GM19193 (cell line): ENCODE data around the gene ARHGAP32.

Source experiments
- POLR2A ChIP-seq: IDR thresholded peaks from 4 replicates; pipeline ENCODE4 v1.6.1; 2011; ENCODE audit not compliant: insufficient read depth, insufficient read length; ENCODE audit errors: extremely low read depth

ARHGAP32 gene

DNA sequence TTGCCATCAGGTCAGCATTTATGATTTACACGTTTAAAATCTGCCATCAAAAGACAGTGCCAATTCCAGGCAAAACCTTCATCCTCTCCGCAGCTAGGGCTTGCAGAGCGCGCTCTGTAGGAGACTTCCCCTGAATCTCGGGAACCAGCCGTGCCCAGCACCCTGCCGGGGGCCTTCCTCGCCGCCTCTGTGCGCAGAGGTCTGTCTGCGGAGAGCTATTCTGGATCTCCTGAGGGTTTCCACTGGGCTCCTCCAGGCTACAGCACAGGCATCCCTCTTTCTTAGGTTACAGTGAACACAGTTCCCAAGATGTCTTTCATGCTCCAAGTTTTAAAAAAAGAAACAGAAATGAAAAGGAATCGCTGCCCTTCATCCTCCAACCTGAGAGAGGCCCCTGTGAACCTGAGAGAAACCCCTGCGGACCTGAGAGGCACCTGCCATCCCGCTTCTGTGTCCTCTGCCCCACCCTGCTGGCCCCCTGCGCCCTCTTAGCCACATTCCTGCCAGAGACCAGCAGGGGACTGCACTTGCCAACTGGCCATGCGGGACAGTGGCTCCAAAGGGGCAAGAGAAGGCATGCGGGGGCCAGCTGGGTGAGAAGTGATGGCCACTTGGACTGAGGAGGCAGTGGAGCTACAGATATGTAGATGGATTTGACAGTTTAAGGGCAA, 265.6 kb downstream of the ARHGAP32 start:
- TF ChIP-seq POLR2A = no peak

GRCh38 chr11:128926000-128926399, 266.1 kb downstream of the ARHGAP32 start:
- no peak for TF ChIP-seq POLR2A

DNA sequence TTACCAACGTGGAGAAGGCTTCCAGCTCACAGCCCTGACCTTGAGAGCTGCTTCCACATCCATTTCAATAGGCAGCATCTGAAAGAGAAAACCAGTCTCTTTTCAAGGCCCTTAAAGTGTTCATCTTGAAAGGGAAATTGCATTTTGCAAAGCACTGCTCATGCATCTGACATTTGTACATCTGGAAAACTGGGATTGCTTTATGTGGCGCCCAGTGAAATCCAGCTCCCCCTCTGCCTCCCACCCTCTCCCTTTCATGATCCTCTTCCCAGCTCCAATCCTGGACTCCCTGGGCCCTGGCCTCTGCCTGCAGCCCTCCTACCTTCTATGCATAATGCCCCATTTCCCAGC, 266.9 kb downstream of the ARHGAP32 start:
- TF ChIP-seq POLR2A = no peak

DNA sequence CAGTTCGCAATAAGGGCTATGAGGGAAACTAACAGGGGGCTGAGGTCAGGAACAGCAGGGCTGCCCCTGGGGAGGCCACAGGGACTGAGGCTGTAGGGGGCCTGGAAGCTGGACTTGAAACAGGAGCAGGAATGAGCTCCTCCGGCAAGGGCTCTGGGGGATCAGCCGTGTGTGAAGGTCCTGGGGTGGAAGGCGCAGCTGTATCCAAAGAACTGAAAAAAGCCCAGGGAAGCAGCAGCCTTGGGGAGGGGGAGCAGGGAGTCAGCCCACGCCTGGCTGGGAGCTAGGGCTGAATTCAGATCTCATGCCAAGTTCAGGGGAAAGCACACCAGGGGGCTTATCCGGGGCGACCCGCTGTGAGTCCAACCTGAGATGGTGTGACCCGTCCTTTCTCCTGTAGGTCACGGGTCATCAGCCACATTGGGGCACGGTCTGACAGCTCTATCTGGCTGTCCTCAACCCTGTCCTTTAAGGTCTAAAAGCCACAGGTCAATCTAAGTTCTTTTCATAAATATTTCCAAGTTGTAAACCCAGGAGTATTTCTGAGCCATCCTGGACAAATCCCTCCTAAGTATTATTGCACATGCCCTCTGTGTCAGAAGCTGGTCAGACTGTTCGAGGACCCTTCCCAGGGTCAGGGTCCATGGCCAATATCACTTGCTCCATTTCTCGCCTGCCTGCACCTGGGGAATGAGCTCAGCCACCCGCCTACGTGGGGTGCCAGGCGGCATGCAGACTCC, 267.4 kb downstream of the ARHGAP32 start:
- TF ChIP-seq POLR2A = no peak

DNA sequence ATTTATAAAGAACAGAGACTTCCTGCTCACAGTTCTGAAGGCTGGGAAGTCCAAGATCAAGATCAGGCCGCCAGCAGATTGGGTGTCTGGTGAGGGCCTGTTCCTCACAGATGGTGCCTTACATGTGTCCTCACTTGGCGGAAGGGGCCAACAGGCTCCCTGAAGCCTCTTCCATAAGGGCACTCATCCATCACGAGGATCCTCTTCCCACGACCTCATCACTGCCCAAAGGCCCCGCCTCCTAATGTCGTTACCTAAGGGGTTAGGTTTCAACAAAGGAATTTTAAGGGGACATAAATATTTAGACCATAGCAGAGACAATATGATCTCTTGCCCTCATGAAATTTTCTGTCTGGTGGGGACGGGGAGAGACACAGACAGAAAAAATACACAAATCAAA, 268.0 kb downstream of the ARHGAP32 start:
- TF ChIP-seq POLR2A = no peak

- TF ChIP-seq POLR2A = no peak
Measured at GRCh38 chr11:128921793-128922192, 270.3 kb downstream of the ARHGAP32 start.

DNA sequence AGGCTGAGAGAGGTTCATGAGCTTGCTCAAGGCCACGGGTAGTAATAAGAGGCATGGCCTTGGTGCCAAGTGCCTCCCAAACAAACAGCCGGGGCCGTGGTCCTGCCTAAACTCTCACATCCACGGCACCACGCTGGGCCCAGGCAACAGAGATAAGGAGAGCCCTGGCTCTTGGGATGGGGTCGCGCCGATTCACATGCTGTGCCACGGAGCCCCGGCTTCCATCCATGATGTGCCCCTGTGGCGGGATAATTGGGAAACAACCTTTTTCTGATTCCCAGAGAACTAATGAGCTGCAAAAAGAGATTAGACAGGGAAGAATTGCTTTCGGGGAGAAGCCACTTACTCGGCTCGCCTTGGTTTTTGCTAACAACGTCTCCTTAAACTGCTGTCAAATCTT, 271.5 kb downstream of the ARHGAP32 start:
- TF ChIP-seq POLR2A = no peak

DNA sequence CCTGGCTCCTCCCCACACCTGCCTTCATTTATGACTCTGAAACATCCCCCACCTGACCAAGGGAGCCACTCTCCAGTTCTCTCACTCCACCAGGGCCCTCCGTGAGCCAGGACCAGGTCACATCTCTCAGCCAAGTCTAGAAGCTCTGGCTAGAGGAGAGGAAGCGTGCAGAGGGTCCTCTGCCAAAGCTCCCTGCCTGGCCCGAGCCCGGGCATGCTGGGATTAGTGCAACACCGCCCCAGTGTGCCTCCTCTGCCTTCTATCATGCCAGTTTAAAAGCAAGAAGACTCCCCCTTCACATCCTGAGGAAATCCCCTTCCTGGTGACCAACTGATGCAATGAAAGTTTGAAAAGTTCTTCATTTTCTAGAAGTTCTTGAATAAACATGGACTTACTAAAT, 272.9 kb downstream of the ARHGAP32 start:
- TF ChIP-seq POLR2A = no peak

GRCh38 chr11:128917144-128917724, 274.9 kb downstream of the ARHGAP32 start:
- TF ChIP-seq POLR2A = no peak

DNA sequence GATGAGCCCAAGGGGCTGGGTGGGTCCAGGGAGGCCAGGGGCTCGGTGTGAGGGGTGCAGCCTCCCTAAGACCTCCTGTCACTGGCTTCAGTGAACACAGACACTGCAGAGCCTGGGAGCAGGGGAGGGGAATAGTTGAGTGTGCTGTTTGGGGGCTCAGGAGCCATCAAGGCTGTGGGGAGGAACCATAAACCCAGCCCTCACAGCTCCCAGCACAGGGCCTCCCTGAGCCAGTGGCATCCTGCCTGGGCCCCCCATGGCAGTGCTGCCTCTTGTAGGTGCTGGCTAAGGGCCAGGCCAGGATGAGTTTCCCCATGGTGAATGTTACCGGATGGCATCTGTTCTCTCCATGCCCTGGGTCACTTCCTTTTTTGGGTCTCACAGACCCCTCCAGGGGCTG, 275.4 kb downstream of the ARHGAP32 start:
- no peak for TF ChIP-seq POLR2A

- no peak for TF ChIP-seq POLR2A
Measured at GRCh38 chr11:128916037-128916572, 276.0 kb downstream of the ARHGAP32 start.

GRCh38 chr11:128915149-128915521, 277.0 kb downstream of the ARHGAP32 start:
- TF ChIP-seq POLR2A = no peak
